Keratinocyte (primary cell): ENCODE measurements around the gene KLHDC7B.

Source experiments
- CTCF ChIP-seq, 3 experiments: IDR thresholded peaks in 1 of 3; conservative IDR thresholded peaks in 1 of 3; optimal IDR thresholded peaks in 1 of 3; 2 replicates in 2 of 3; 3 replicates in 1 of 3; pipeline versions ENCODE3 to v1.5.1; 2011; ENCODE audit warnings: low read length in 3 of 3, mild to moderate bottlenecking in 3 of 3, moderate library complexity in 2 of 3, control low read depth in 1 of 3, inconsistent platforms in 1 of 3; ENCODE audit not compliant: insufficient read depth in 2 of 3; ENCODE audit errors: extremely low read depth in 1 of 3
- EZH2 ChIP-seq: IDR thresholded peaks from one replicate; pipeline ENCODE4 v1.6.1; 2012; ENCODE audit warnings: inconsistent platforms, mild to moderate bottlenecking, low read length, moderate library complexity

- TF ChIP-seq EZH2 (no peak), CTCF (optimal IDR thresholded peaks at IDR 0.05 in 1 of 3, IDR thresholded peaks at IDR 0.05 in 1 of 3, conservative IDR thresholded peaks at IDR 0.05 in 1 of 3; ENCODE audit: extremely low read depth in 1 of 3, insufficient read depth in 2 of 3, low read length in 3 of 3) (no peak)
Measured at GRCh38 chr22:50544746-50545253, 899 bp upstream of the KLHDC7B start.
